HTERT RPE-1 (cell line): Measurements from ENCODE around the gene PRKD1.
"Not testable (repeated sequence)": the region's sequence is repeated elsewhere in the genome, so short reads cannot be mapped to it uniquely, and the experiment has no call there.

ENCODE experiments used
- in situ Hi-C: fragments of 300-500 bp; cut with MboI; formaldehyde crosslinking; loops from 4 replicates; pipeline ENCODE4 v1.14.3; 2020; ENCODE audit warnings: low sequenced_read_pairs

PRKD1 gene

DNA sequence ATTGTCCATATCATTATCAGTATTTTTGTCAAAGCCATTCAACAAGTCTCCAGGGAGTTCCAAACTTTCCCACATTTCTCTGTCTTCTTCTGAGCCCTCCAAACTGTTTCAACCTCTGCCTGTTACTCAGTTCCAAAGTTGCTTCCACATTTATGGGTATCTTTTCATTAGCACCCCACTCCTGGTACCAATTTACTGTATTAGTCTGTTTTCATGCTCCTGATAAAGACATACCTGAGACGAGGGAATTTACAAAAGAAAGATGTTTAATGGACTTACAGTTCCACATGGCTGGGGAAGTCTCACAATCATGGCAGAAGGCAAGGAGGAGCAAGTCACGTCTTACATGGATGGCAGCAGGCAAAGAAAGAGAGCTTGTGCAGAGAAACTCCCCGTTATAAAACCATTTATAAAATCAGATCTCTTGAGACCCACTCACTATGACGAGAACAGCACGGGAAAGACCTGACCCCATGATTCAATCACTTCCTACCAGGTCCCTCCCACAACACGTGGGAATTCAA, 87.2 kb downstream of the PRKD1 start:
- in situ Hi-C loops: not testable (repeated sequence)

GRCh38 chr14:29839691-29840090, 88.0 kb downstream of the PRKD1 start:
- in situ Hi-C loops: not testable (repeated sequence)

DNA sequence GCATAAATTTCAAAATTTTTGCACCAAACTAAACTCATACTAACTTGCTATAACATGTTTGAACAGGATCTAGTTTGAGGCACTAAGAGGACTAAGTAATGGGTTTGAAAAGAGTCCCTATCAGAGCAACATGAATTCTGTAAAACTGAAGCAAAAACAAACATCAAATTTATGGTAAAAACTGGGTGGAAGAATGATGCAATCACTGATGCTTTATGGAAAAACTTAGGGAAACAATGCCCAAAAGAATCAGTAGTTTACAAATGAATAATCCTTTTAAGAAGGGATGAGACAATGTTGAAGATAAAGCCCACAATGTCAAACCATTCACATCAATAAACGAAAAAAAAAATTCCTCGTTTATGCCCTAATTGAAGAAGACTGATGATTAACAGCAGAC, 88.9 kb downstream of the PRKD1 start:
- in situ Hi-C loops: no loop called here

GRCh38 chr14:29836395-29836794, 91.3 kb downstream of the PRKD1 start:
- in situ Hi-C loops: no loop called here

DNA sequence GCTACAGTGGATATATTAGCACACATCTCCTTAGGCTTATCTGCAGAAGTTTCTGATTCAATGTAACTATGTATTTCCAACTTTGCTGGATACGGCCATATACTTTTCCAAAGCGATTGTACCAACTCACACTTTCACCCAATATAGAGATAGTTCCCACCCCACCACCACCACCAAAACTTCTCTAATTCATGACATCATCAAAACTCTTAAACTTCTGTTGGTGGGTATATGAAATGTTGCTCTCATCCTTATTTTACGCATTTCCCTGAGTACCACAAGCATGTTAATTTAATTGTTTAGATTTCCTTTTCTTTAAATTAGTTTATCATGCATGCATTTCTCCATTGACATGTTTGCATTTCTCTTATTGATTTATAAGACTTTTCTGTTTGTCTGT, 95.6 kb downstream of the PRKD1 start:
- in situ Hi-C loops: no loop called here

- in situ Hi-C loops: no loop called here
Observed at GRCh38 chr14:29829851-29830250, 97.8 kb downstream of the PRKD1 start.

GRCh38 chr14:29823816-29824215, 103.8 kb downstream of the PRKD1 start:
- in situ Hi-C loops: no loop called here

GRCh38 chr14:29822430-29822709, 105.3 kb downstream of the PRKD1 start:
- in situ Hi-C loops: no loop called here

- in situ Hi-C loops: no loop called here
Observed at GRCh38 chr14:29821661-29822429, 105.8 kb downstream of the PRKD1 start.

DNA sequence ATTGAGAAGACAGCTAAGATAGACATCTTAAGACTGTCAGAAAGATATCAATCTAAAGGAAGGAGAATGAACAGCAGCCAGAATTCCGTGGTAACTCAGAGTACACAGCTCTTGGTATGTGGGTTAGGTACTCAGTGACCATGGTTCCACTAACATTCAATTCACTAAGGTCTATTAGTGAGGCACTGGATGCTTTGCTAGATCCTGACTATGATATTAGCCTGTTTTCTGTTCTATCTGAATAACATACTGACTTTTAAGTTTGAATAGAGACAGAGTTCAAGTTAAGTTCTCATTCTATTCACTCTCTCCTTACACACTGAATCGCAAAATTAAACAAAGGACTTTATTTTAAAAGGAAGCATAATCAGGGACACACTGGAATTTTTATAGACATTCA, 106.4 kb downstream of the PRKD1 start:
- in situ Hi-C loops: no loop called here

DNA sequence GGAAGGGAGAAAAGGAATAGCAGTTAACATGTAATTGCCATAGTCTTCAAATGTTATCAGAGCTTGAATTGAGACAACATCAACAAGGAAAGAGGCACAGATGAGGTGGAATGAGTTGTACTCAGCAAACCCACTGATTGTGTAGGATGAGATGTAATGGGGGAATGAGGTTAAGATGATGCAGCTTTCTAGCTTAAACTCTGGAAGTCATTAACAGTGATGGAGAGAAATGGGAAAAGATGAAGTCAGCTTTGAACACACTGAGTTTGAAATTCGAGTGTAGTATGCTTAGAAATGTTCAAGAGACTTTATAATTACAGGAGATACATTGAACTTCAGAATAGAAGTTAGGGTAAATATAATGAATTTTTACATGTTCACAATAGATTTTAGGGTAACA, 106.9 kb downstream of the PRKD1 start:
- in situ Hi-C loops: no loop called here

GRCh38 chr14:29817767-29818405, 109.8 kb downstream of the PRKD1 start:
- in situ Hi-C loops: no loop called here

DNA sequence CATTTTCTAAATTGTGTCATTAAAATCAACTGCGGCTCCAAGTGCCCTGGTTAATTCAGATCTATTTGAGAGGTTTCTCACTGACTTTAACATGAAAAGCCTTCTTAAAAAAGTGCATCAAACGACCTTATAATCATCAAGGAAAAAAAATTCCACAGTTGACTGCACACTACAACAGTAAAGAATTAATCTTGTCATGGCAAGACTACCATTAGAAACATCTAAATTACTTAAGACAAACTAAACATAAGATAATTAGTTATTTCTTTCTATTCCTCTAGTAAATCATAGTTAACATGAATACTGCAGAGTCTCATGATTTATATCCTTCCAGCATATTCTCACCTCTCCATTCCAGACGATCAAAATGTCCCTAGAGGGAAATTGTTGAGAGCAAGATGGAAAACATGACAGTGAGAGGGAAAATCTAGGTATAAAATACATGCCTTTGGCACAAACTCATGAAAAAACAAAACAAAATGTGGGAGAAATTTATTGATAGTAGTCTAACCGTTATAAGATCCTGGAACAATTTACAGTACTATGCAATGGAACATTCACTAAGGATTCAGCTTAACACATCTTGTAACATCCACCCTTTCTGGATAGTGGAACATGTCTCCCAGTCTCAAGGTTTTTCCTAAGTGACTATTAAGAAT, 112.5 kb downstream of the PRKD1 start:
- in situ Hi-C loops: no loop called here

- in situ Hi-C loops: no loop called here
Observed at GRCh38 chr14:29814156-29815015, 113.3 kb downstream of the PRKD1 start.

DNA sequence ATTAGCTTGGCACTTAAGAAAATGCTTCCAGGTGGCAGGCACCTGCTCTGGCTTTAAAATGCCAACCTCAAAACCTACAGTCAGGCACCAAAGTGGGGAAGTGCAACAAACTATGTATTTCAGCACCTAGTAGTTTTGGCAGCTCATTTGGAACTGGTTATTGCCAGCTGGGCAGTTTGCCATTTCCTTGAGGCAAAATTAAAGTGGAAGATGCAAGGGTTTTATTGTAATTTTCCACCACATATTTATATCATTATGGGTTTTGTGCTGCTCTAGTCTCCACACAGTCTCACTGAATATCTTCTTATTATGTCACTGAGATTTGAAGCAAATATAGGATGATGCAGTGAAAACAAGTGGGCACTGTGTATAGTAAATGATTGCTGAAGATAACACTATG, 117.0 kb downstream of the PRKD1 start:
- in situ Hi-C loops: no loop called here

DNA sequence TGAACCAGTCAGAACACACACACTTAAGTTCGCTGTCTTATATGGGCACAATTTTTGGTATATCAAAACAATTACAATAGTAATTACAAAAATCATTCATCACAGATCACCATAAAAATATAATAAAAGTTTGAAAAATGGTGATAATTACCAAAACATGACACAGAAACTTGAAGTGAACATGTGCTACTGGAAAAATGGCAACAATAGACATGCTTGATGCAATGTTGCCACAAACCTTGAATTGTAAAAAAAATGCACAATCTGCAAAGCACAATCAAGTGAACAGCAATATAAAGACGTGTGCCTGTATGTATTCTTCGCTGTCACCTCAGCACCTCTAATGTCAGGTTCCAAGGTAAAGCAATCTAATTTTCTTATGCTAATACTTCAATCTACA, 117.6 kb downstream of the PRKD1 start:
- in situ Hi-C loops: no loop called here

- in situ Hi-C loops: no loop called here
Observed at GRCh38 chr14:29806124-29806517, 121.5 kb downstream of the PRKD1 start.

DNA sequence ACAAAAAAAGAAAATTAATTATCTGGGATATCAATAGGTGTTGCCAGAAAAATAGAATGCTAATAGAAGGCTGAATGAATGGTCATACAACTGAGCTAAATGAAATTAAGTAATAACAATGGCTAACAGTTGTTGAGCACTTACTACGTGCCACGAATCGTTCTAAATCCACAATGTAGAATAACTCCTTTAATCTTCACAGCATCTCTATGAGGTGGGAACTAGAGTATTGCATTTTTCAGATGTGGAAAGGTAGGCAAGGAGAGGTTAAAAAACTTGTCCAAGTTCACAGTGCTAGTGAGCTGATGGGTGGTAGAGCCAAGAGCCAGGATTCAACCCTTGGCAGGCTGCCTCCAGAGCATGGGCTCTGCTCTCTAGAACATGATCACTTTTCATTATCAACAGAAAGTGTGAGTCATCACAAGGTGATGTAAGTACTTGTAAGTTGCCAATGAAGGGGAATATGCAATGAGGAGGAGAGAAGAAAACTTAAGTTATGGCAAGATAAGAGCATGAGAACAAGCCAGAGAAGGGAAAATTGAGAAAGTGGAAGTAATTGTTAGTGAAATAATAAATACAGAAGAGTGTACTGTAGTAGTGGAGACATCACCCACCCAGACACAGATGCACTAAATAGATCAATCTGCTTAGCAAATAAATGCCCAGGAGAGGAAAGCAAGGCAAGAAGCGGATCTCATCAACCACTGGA, 122.1 kb downstream of the PRKD1 start:
- in situ Hi-C loops: no loop called here

GRCh38 chr14:29804481-29805266, 123.0 kb downstream of the PRKD1 start:
- in situ Hi-C loops: no loop called here

DNA sequence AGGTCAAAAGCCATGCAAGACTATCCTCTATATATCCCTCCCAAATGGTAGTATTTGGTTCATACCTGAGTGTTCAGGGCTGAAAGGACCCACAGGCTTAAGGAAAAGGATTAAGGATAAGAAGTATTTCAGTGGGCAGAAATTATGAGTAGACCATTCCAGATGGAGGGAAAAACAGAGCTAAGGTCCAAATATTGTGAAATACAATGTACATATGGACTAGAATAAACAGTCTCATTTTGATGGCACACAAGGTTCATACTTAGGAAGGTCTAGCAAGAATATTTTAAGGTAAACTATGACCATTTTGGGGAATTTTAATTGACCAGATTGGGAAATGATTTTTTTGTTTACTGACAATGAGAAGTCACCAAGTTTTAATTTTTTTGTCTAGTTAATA, 124.6 kb downstream of the PRKD1 start:
- in situ Hi-C loops: no loop called here
